Measurements from ENCODE around the gene LSM6. TPM values are rescaled to one million over a fixed set of nuclear protein-coding genes. Genes with fewer than 3 reads are reported as not detected.

LSM6 gene
- total RNA-seq, result 62.9 and 65.0 TPM in 2 replicates

DNA sequence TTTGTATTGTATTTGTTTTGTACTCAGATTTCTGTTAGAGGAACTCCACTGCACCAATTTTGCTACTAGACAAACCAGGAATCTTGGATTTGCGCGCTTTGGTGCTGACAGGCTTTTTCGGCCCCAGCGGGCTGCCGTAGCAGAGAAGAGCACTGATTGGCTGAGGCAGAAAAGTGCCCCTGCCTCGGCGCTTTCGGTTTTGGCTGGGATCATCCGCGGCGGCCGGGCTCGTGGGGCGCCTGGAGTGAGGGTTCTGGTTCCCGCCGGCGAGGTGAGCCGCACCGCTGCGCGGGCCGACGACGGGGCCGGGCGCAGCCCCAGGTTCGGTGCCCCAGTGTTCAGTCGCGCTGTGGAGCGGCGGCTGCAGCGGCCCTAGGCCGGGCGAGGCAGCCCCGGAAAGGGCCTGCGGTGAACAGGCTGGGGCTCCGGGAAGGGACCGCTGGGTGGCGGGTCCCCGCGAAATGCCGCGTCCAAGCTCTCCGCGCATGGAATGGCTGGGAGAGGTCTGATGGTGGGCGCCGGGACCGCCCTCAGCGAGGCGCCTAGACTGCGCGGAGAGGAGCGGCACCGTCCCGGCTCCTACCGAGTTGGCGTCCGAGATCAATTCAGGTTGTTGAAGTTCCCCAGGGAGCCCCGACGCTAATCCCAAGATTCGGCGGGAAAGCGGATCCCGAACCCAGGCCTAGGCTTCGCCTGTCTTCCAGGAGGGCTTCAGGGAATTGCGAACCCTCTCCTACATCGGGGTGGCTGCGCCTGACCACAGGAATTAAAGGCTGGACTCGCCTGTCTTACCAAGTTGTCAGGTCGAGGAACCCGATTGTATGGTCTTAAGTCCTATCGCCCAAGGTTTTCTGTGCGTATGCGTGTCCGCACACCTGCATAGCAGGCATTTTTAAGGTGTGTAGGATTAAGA lies at the start of gene LSM6:
Gene LSM6, plus strand, starts transcription at position 178 of the 913 bp plus-strand sequence. CDS start 7,204 bp downstream, outside the sequence.
- no peaks in the 10 kb centered on the region for H3K27me3 Mint-ChIP-seq (ENCODE audit: insufficient read depth)
- H3K36me3 Mint-ChIP-seq (ENCODE audit: low read depth), result peaks cover 5% of the 10 kb centered on the region
- H3K4me3 Mint-ChIP-seq, result peak within 1 kb of the TSS; percentile 88
- intact Hi-C loops (cut with micrococcal nuclease), result loop anchor here (1.0 to 5.0 kb wide), 12 partner anchors 21 to 993 kb away; partner anchors contain the start of genes MMAA, OTUD4, SLC10A7 and SMAD1
- DNase-seq (ENCODE audit: low spot score), result peak; percentile 77
- no peaks in the 10 kb centered on the region for H3K9me3 Mint-ChIP-seq
- peak within 1 kb of the TSS; percentile 81 for H3K27ac Mint-ChIP-seq
- H3K4me1 Mint-ChIP-seq (ENCODE audit: low read depth), result peaks cover 40% of the 10 kb centered on the region

- DNase-seq (ENCODE audit: low spot score), result peak; percentile 28
- H3K4me1 Mint-ChIP-seq (ENCODE audit: low read depth), result peaks cover 20% of the 10 kb centered on the region
- no peaks in the 10 kb centered on the region for H3K9me3 Mint-ChIP-seq
- peaks cover 8% of the 10 kb centered on the region for H3K27me3 Mint-ChIP-seq (ENCODE audit: insufficient read depth)
- H3K4me3 Mint-ChIP-seq, result no peak overlapping the region
- no peaks in the 10 kb centered on the region for H3K36me3 Mint-ChIP-seq (ENCODE audit: low read depth)
- peak overlapping the region; percentile 61 for H3K27ac Mint-ChIP-seq
- intact Hi-C loops (cut with micrococcal nuclease), result loop anchor here (1.0 to 5.0 kb wide), 11 partner anchors 23 to 326 kb away; partner anchors contain the start of gene LSM6
Measured at GRCh38 chr4:146132445-146132844, 43.1 kb upstream of the LSM6 start.

DNA sequence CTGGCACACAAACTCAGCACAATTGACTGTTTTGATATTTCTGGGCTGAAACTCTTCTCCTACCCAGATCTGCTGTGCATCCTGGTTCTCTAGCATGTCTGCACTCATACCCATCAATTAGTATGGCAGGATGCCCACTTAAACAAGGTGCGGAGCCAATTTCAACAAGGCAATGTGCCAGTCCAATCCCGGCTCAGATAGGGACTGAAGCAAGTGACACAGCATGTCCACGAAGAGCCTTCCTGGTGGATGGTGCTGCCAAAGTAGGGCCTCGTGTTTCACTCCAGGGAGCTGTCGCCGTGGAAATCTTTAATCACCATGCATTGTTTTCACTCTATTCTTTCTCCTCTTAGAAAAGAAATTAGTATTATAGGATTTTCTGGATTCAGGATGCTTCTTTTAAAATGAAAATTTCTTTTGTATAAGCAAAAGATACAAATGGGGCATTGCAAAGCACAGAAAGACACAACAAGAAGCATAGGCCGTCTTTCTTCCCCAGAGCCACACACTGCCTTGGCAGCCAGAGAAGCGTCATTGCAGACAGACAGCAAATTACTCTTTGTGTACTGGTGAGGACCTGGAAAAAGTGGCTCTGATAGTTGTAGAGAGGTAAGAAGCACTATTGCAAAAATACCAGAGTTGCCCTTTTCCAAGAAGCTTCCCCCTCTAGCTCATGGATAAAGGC lies 40.6 kb upstream of the LSM6 start:
- DNase-seq (ENCODE audit: low spot score), result no peak
- no peaks in the 10 kb centered on the region for H3K36me3 Mint-ChIP-seq (ENCODE audit: low read depth)
- no peak overlapping the region for H3K27ac Mint-ChIP-seq
- peaks cover 16% of the 10 kb centered on the region for H3K27me3 Mint-ChIP-seq (ENCODE audit: insufficient read depth)
- H3K4me3 Mint-ChIP-seq, result no peak overlapping the region
- intact Hi-C loops (cut with micrococcal nuclease), result loop anchor here (5.0 kb wide), 1 partner anchor 38 kb away; no protein-coding TSS in a partner anchor
- H3K9me3 Mint-ChIP-seq, result no peaks in the 10 kb centered on the region
- H3K4me1 Mint-ChIP-seq (ENCODE audit: low read depth), result peaks cover 20% of the 10 kb centered on the region

- Mint-ChIP-seq H3K9me3 (no peaks in the 10 kb centered on the region), H3K4me1 (ENCODE audit: low read depth) (peaks cover 19% of the 10 kb centered on the region), H3K4me3 (no peak overlapping the region), H3K27ac (no peak overlapping the region), H3K27me3 (ENCODE audit: insufficient read depth) (peaks cover 16% of the 10 kb centered on the region), H3K36me3 (ENCODE audit: low read depth) (no peaks in the 10 kb centered on the region)
- intact Hi-C loops (cut with micrococcal nuclease), result no loop called here
- no peak for DNase-seq (ENCODE audit: low spot score)
Measured at GRCh38 chr4:146135941-146136340, 39.6 kb upstream of the LSM6 start.

DNA sequence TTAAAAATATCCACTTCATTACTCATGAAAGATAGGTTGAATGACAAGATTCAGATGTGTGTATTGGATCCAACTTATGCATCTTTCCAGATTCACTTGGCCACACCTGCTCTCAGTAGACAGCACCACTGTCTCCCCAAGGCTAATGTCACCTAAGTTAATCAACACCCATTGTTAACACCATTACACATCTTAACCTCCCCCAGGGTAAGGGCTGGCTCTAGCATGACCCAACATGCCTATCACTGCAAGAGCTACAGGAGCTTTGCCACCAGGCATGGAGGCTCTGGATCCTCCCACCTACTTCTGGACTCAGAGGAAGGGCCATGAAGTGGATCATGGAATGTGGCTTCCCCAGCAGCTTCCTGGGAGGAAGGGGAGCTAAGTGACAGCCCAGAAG lies 32.8 kb upstream of the LSM6 start:
- intact Hi-C loops (cut with micrococcal nuclease), result no loop called here
- H3K4me1 Mint-ChIP-seq (ENCODE audit: low read depth), result no peaks in the 10 kb centered on the region
- H3K27me3 Mint-ChIP-seq (ENCODE audit: insufficient read depth), result peaks cover 16% of the 10 kb centered on the region
- H3K27ac Mint-ChIP-seq, result no peak overlapping the region
- no peaks in the 10 kb centered on the region for H3K36me3 Mint-ChIP-seq (ENCODE audit: low read depth)
- H3K4me3 Mint-ChIP-seq, result no peak overlapping the region
- H3K9me3 Mint-ChIP-seq, result no peaks in the 10 kb centered on the region
- no peak for DNase-seq (ENCODE audit: low spot score)

DNA sequence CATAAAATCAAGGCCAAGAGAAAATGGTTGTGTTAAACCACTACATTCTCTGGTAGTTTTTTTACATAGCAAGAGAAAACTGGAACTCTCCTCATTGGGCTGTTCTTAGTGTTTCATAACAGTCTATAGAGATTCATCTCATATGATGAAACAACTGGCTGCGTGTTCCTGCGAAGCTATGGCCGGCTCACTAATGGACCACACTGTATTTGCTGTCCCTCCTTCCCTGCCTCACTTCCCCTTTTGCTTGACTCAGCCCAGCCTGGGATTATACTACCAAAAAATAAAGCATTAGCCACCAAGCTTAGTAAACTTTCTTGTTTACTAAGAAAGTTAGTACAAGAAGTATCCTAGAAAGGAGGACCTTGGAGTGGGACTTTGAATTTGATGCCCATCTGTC lies 31.6 kb upstream of the LSM6 start:
- DNase-seq (ENCODE audit: low spot score), result no peak
- no peaks in the 10 kb centered on the region for H3K4me1 Mint-ChIP-seq (ENCODE audit: low read depth)
- intact Hi-C loops (cut with micrococcal nuclease), result no loop called here
- no peak overlapping the region for H3K27ac Mint-ChIP-seq
- no peaks in the 10 kb centered on the region for H3K36me3 Mint-ChIP-seq (ENCODE audit: low read depth)
- no peak overlapping the region for H3K4me3 Mint-ChIP-seq
- H3K9me3 Mint-ChIP-seq, result no peaks in the 10 kb centered on the region
- H3K27me3 Mint-ChIP-seq (ENCODE audit: insufficient read depth), result peaks cover 10% of the 10 kb centered on the region

- peaks cover 2% of the 10 kb centered on the region for H3K27me3 Mint-ChIP-seq (ENCODE audit: insufficient read depth)
- H3K4me3 Mint-ChIP-seq, result no peak overlapping the region
- H3K27ac Mint-ChIP-seq, result no peak overlapping the region
- DNase-seq (ENCODE audit: low spot score), result no peak
- intact Hi-C loops (cut with micrococcal nuclease), result no loop called here
- H3K9me3 Mint-ChIP-seq, result no peaks in the 10 kb centered on the region
- H3K36me3 Mint-ChIP-seq (ENCODE audit: low read depth), result peaks cover under 1% of the 10 kb centered on the region
- no peaks in the 10 kb centered on the region for H3K4me1 Mint-ChIP-seq (ENCODE audit: low read depth)
Measured at GRCh38 chr4:146146918-146147317, 28.6 kb upstream of the LSM6 start.

- H3K4me3 Mint-ChIP-seq, result no peak overlapping the region
- no peak overlapping the region for H3K27ac Mint-ChIP-seq
- no peaks in the 10 kb centered on the region for H3K9me3 Mint-ChIP-seq
- no peak for DNase-seq (ENCODE audit: low spot score)
- H3K36me3 Mint-ChIP-seq (ENCODE audit: low read depth), result peaks cover 2% of the 10 kb centered on the region
- H3K27me3 Mint-ChIP-seq (ENCODE audit: insufficient read depth), result peaks cover 8% of the 10 kb centered on the region
- no peaks in the 10 kb centered on the region for H3K4me1 Mint-ChIP-seq (ENCODE audit: low read depth)
- intact Hi-C loops (cut with micrococcal nuclease), result no loop called here
Measured at GRCh38 chr4:146148021-146148420, 27.5 kb upstream of the LSM6 start.

DNA sequence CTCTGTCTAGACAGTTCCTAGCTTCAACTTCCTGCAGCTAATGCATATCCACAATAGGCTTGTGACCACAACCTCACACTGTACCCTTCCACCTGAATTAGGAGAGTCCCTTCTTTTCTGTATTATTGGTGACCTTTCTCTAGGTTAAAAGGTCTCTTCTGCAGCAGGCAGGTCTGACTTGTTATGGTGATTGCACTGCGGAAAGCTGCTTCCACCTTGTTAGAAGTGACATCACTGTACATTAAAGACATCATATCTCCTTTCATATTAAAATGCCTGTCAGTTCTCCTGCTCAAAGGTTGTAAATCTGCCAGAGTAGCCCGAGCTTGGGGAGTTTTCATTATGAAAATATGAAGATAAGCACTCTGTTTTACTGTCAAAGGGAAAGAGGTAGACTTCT lies 21.5 kb upstream of the LSM6 start:
- DNase-seq (ENCODE audit: low spot score), result no peak
- Mint-ChIP-seq H3K36me3 (ENCODE audit: low read depth) (peaks cover 2% of the 10 kb centered on the region), H3K27me3 (ENCODE audit: insufficient read depth) (peaks cover 8% of the 10 kb centered on the region), H3K9me3 (no peaks in the 10 kb centered on the region), H3K4me3 (no peak overlapping the region), H3K4me1 (ENCODE audit: low read depth) (peaks cover under 1% of the 10 kb centered on the region), H3K27ac (no peak overlapping the region)
- intact Hi-C loops (cut with micrococcal nuclease), result loop anchor here (2.0 kb wide), 1 partner anchor 21 kb away; the partner anchor contains the start of gene LSM6

GRCh38 chr4:146155152-146155724 lies 20.3 kb upstream of the LSM6 start:
- Mint-ChIP-seq H3K36me3 (ENCODE audit: low read depth) (peaks cover 2% of the 10 kb centered on the region), H3K9me3 (no peaks in the 10 kb centered on the region), H3K4me1 (ENCODE audit: low read depth) (peaks cover 7% of the 10 kb centered on the region), H3K27me3 (ENCODE audit: insufficient read depth) (peaks cover 8% of the 10 kb centered on the region), H3K27ac (no peak overlapping the region), H3K4me3 (no peak overlapping the region)
- DNase-seq (ENCODE audit: low spot score), result no peak
- intact Hi-C loops (cut with micrococcal nuclease), result loop anchor here (1.0 to 5.0 kb wide), 3 partner anchors 20 to 48 kb away; partner anchors contain the start of gene LSM6

GRCh38 chr4:146158036-146158745 lies 17.3 kb upstream of the LSM6 start:
- H3K9me3 Mint-ChIP-seq, result peaks cover 4% of the 10 kb centered on the region
- H3K4me3 Mint-ChIP-seq, result no peak overlapping the region
- peaks cover 3% of the 10 kb centered on the region for H3K27me3 Mint-ChIP-seq (ENCODE audit: insufficient read depth)
- peaks cover 7% of the 10 kb centered on the region for H3K4me1 Mint-ChIP-seq (ENCODE audit: low read depth)
- no peaks in the 10 kb centered on the region for H3K36me3 Mint-ChIP-seq (ENCODE audit: low read depth)
- H3K27ac Mint-ChIP-seq, result no peak overlapping the region
- intact Hi-C loops (cut with micrococcal nuclease), result loop anchor here (5.0 kb wide), 1 partner anchor 51 kb away; no protein-coding TSS in a partner anchor
- no peak for DNase-seq (ENCODE audit: low spot score)

GRCh38 chr4:146159384-146160058 lies 16.0 kb upstream of the LSM6 start:
- peak overlapping the region; percentile 1 for H3K27ac Mint-ChIP-seq
- no peak overlapping the region for H3K4me3 Mint-ChIP-seq
- DNase-seq (ENCODE audit: low spot score), result no peak
- peaks cover 7% of the 10 kb centered on the region for H3K4me1 Mint-ChIP-seq (ENCODE audit: low read depth)
- H3K36me3 Mint-ChIP-seq (ENCODE audit: low read depth), result no peaks in the 10 kb centered on the region
- peaks cover 3% of the 10 kb centered on the region for H3K27me3 Mint-ChIP-seq (ENCODE audit: insufficient read depth)
- peaks cover 4% of the 10 kb centered on the region for H3K9me3 Mint-ChIP-seq
- intact Hi-C loops (cut with micrococcal nuclease), result loop anchor here (5.0 kb wide), 1 partner anchor 52 kb away; no protein-coding TSS in a partner anchor

Measured in activated T-helper 1 cell treated with anti-CD3 and anti-CD28 coated beads, Interleukin-12 subunit alpha, Interleukin-12 subunit beta, Interleukin-2, Interleukin-4 antibody, amounts not matched to agents 30 ng/mL and 10 ng/mL and 1 ng/mL, durations not matched to agents 14 hours and 24 hours and 36 hours (primary cell).